GM19397 (cell line): Measurements from ENCODE around the gene KLF14.
"Not testable (repeated sequence)": the region's sequence is repeated elsewhere in the genome, so short reads cannot be mapped to it uniquely, and the experiment has no call there.

ENCODE experiments used
- ATAC-seq: cut with Tn5 transposase; IDR thresholded peaks from one replicate; pipeline ENCODE4 v1.9.1; 2021; ENCODE audit warnings: mild to moderate bottlenecking, moderate library complexity; ENCODE audit not compliant: unreplicated experiment

KLF14 gene

GRCh38 chr7:130719541-130719940, 14.5 kb downstream of the KLF14 start:
- no peak for ATAC-seq

GRCh38 chr7:130712416-130712815, 21.6 kb downstream of the KLF14 start:
- ATAC-seq: no peak

- ATAC-seq: no peak
These were observed 25.2 kb downstream of the KLF14 start for GRCh38 chr7:130708766-130709165.

GRCh38 chr7:130708001-130708400, 26.0 kb downstream of the KLF14 start:
- no peak for ATAC-seq

- ATAC-seq: no peak
These were observed 30.2 kb downstream of the KLF14 start for GRCh38 chr7:130703851-130704250.

- no peak for ATAC-seq
These were observed 32.4 kb downstream of the KLF14 start for GRCh38 chr7:130701650-130702049.

GRCh38 chr7:130700760-130701159, 33.2 kb downstream of the KLF14 start:
- no peak for ATAC-seq

- no peak for ATAC-seq
These were observed 34.3 kb downstream of the KLF14 start for GRCh38 chr7:130699686-130700085.

GRCh38 chr7:130697820-130698219, 36.2 kb downstream of the KLF14 start:
- no peak for ATAC-seq

GRCh38 chr7:130695840-130696239, 38.2 kb downstream of the KLF14 start:
- no peak for ATAC-seq

GRCh38 chr7:130692396-130692795, 41.6 kb downstream of the KLF14 start:
- ATAC-seq: not testable (repeated sequence)

GRCh38 chr7:130689683-130690082, 44.3 kb downstream of the KLF14 start:
- ATAC-seq: no peak

- ATAC-seq: no peak
These were observed 51.0 kb downstream of the KLF14 start for GRCh38 chr7:130683026-130683425.
